ENCODE measurements around the gene GCG. TPM values are rescaled to one million over a fixed set of nuclear protein-coding genes. Genes with fewer than 3 reads are reported as not detected.

Gene GCG
- total RNA-seq, 4 donors from 2014 or later, result not detected

DNA sequence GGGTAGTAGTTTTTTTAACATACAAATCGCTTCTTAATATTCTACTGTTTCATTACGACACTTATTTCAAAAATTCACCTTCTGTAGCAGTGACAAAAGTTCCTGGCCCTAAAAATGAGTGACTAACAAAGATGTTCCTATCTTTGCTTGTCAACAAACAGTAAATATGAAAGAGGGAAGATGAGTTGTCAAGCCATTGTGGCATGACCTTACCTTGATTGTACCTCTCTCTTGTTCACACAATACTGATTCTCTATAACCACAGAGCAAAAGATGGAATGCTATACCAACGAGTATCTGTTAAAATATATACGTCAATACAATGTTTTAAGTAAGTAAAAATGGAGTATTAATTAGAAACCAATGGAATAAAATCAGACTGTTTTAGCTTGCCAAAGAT, 14.7 kb upstream of the GCG start:
- 89 to 91% methylated on average over 4 of the region's 4 CpGs for WGBS, 2 donors
- no peak overlapping the region for H3K27ac ChIP-seq
- intact Hi-C loops (cut with DNase I), result no loop called here
- no peaks in the 10 kb centered on the region for H3K27me3 ChIP-seq
- no peak overlapping the region for H3K4me3 ChIP-seq (replicated peaks in 1 of 3)
- H3K9me3 ChIP-seq, result no peaks in the 10 kb centered on the region
- no peaks in the 10 kb centered on the region for H3K4me1 ChIP-seq
- TF ChIP-seq, protein P1, sequence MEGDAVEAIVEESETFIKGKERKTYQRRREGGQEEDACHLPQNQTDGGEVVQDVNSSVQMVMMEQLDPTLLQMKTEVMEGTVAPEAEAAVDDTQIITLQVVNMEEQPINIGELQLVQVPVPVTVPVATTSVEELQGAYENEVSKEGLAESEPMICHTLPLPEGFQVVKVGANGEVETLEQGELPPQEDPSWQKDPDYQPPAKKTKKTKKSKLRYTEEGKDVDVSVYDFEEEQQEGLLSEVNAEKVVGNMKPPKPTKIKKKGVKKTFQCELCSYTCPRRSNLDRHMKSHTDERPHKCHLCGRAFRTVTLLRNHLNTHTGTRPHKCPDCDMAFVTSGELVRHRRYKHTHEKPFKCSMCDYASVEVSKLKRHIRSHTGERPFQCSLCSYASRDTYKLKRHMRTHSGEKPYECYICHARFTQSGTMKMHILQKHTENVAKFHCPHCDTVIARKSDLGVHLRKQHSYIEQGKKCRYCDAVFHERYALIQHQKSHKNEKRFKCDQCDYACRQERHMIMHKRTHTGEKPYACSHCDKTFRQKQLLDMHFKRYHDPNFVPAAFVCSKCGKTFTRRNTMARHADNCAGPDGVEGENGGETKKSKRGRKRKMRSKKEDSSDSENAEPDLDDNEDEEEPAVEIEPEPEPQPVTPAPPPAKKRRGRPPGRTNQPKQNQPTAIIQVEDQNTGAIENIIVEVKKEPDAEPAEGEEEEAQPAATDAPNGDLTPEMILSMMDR (IDR thresholded peaks at IDR 0.05), result no peak
- no peak for TF ChIP-seq POLR2A (IDR thresholded peaks at IDR 0.05)
- H3K36me3 ChIP-seq, result no peaks in the 10 kb centered on the region
- no peak for DNase-seq

DNA sequence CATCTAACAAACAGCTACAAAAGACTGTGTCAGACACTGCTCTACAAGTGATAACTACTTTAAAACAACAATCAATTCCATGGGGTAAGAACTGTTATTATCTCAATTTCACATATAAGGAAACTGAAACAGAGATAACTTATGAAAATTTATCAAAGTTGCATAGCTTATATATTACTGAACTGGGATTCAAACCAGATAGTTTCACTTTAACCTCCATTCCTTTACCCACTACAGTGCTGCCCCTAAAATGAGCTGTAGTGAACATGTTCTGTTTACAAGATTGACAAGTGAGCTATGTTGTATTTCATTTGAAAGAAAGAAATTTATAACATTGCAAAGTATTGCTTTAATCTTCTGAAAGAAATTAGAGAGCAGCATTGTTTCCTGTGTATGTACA, 14.1 kb upstream of the GCG start:
- no peak for DNase-seq
- Histone ChIP-seq H3K4me1 (no peaks in the 10 kb centered on the region), H3K36me3 (no peaks in the 10 kb centered on the region), H3K9me3 (no peaks in the 10 kb centered on the region), H3K27me3 (no peaks in the 10 kb centered on the region), H3K27ac (no peak overlapping the region), H3K4me3 (replicated peaks in 1 of 3) (no peak overlapping the region)
- intact Hi-C loops (cut with DNase I), result no loop called here
- TF ChIP-seq POLR2A (IDR thresholded peaks at IDR 0.05), result no peak
- TF ChIP-seq, protein P1 (IDR thresholded peaks at IDR 0.05), result no peak

DNA sequence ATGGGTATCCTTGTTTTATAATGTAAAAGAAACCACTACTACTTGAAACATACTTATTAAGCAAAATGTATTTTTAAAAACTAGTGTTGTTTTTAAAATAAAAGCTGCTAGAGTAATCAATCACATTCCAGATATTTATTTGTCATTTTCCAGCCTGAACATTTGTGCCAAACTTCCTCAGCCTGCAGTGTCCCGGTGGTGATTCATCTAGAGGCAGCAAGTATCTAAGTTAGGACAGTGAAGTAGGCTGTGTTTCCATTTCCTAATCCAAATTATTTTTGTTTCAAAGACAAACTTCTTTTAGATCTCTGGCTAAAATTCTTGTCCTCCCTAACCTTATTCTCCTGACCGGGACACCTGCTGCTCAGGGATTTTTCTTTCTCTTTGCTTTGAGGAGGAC, 12.8 kb upstream of the GCG start:
- 57 to 72% methylated on average over 2 of the region's 2 CpGs for WGBS, 2 donors
- no peaks in the 10 kb centered on the region for H3K4me1 ChIP-seq
- no peak for DNase-seq
- intact Hi-C loops (cut with DNase I), result no loop called here
- H3K27ac ChIP-seq, result no peak overlapping the region
- H3K4me3 ChIP-seq (replicated peaks in 1 of 3), result no peak overlapping the region
- H3K27me3 ChIP-seq, result no peaks in the 10 kb centered on the region
- no peaks in the 10 kb centered on the region for H3K9me3 ChIP-seq
- no peaks in the 10 kb centered on the region for H3K36me3 ChIP-seq
- TF ChIP-seq, protein P1 (IDR thresholded peaks at IDR 0.05), result no peak
- no peak for TF ChIP-seq POLR2A (IDR thresholded peaks at IDR 0.05)

DNA sequence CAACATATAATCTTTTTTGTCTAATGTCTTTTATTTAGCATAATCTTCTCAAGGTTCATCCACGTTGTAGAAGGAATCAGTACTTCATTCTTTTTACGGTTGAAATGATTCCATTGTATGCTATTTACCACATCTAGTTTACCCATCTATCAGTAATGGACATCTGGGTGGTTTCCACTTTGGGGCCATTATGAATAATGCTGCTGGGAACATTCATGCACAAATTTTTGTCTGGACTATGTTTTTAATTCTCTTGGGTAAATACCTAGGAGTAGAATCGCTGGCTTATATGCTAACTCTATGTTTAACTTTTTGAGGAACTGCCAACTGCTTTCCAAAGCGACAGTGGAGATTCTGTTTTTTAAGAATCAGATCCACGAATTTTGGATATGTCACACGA, 7.4 kb upstream of the GCG start:
- no peaks in the 10 kb centered on the region for H3K36me3 ChIP-seq
- 80 to 82% methylated on average over 6 of the region's 6 CpGs for WGBS, 2 donors
- no peak overlapping the region for H3K4me3 ChIP-seq (replicated peaks in 1 of 3)
- no peaks in the 10 kb centered on the region for H3K4me1 ChIP-seq
- intact Hi-C loops (cut with DNase I), result no loop called here
- H3K9me3 ChIP-seq, result no peaks in the 10 kb centered on the region
- DNase-seq, result no peak
- no peaks in the 10 kb centered on the region for H3K27me3 ChIP-seq
- TF ChIP-seq, protein P1 (IDR thresholded peaks at IDR 0.05), result no peak
- no peak for TF ChIP-seq POLR2A (IDR thresholded peaks at IDR 0.05)
- no peak overlapping the region for H3K27ac ChIP-seq

DNA sequence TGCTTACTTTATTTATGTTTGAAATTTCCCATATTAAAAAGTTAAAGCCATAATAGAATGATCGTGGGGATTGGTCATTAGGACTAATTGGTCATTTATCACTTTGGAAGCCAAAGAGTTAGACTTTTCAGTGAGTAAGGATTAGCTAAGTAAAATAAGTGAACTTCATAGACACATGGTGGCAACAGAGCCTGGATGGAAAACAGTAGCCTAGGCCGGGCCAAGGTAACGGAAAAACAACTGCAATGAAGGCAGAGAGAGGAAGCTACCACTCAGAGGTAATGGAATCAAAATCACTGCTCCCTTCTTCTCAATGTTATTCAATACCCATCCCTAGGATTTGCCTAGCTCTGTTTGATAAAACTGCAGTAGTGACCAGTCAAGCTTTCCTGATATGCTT, 4.1 kb upstream of the GCG start:
- no peak for DNase-seq
- intact Hi-C loops (cut with DNase I), result no loop called here
- Histone ChIP-seq H3K27me3 (no peaks in the 10 kb centered on the region), H3K9me3 (no peaks in the 10 kb centered on the region), H3K4me3 (replicated peaks in 1 of 3) (no peak overlapping the region), H3K36me3 (no peaks in the 10 kb centered on the region), H3K4me1 (no peaks in the 10 kb centered on the region), H3K27ac (no peak overlapping the region)
- TF ChIP-seq POLR2A (IDR thresholded peaks at IDR 0.05), result no peak
- TF ChIP-seq, protein P1 (IDR thresholded peaks at IDR 0.05), result no peak
- 76 to 87% methylated on average over 3 of the region's 3 CpGs for WGBS, 2 donors
